Right atrium auricular region (tissue), 2 donors: Measurements from ENCODE around the gene NBEAL2. TPM values are rescaled to one million over a fixed set of nuclear protein-coding genes. Genes with fewer than 3 reads are reported as not detected.
A peak's percentile ranks its signal among the peaks of the same experiment; 100 is the strongest.

Experiments used
- DNase-seq: peaks from one replicate; pipeline ENCODE4 v3.0.0-alpha.2; 2019; ENCODE audit warnings: low spot score
- H3K27ac ChIP-seq, 2 donors: fragments of 200-600 bp; sonication (generic); 1 replicate in 1 of 2; 2 replicates in 1 of 2; pipeline ENCODE4 v1.5.1; 2016 to 2019
- H3K27me3 ChIP-seq, 2 donors: fragments of 200-600 bp; sonication (generic); one replicate each; pipeline versions ENCODE4 v1.5.1 to v1.6.0; 2017 to 2019
- H3K36me3 ChIP-seq: fragments of 200-600 bp; sonication (generic); one replicate; pipeline ENCODE4 v1.5.1; 2016
- H3K4me1 ChIP-seq, 2 donors: fragments of 200-600 bp; sonication (generic); one replicate each; pipeline versions ENCODE4 v1.5.1 to v1.6.0; 2017 to 2019
- H3K4me3 ChIP-seq, 2 donors: fragments of 200-600 bp; sonication (generic); 1 replicate in 1 of 2; 2 replicates in 1 of 2; pipeline ENCODE4 v1.5.1; 2017 to 2019; ENCODE audit warnings: mild to moderate bottlenecking in 1 of 2, moderate library complexity in 1 of 2
- H3K9me3 ChIP-seq, 2 donors: fragments of 200-600 bp; sonication (generic); one replicate each; pipeline ENCODE4 v1.5.1; 2019
- total RNA-seq, 2 donors: library from RNA; depleted of rRNA; stranded (reverse); fragments of >200 nt; gene quantifications; one replicate each; pipeline ENCODE4 v1.1.0, GENCODE V29; 2016
- TF ChIP-seq, protein P1 (sequence below), 2 donors: fragments of 200-600 bp; sonication (generic); IDR thresholded peaks; one replicate each; pipeline ENCODE4 v1.5.1; 2019; ENCODE audit warnings: antibody characterized with exemption in 2 of 2

NBEAL2 gene
- total RNA-seq, 2 donors from 2014 or later, result 7.5 to 15.3 TPM

DNA sequence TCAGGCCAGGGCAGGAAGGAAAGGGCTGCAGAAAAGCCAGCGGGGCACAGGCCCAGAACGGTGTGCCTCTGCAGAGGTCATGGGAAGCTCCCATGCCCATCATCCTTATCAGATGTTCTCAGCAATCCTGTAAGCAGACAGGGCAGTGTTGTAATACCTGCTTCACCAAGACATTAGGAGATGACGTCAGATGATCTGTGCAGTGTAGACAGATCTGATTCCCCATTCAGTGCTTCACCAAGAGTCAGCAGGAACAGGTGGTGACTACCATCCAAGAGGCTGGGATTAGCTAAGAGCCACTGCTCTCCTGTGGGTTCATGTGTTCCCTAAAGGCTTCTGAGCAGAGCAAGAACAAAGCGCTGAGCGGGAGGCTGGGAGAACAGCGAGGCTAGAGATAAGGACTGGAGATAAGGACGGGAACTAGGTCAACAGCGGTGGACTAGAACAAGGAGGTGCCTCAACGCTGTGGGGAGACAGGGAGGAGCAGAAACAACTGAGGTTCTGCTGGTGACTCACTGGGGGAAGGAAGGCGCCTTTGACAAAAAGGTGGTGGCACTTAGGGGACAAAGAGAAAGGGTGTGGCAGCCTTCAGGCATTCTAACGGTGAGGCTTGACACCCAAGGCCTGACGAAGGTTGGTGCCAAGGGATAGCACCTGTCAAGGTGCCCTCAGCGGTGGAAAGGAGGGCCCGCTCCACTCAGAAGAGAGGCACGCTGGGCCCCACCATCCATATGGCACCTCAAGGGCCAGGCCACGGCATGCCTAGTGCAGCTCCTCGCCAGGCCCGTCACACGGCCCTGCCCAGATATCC lies 31.3 kb upstream of the NBEAL2 start:
- peaks cover 0 to 86% of the 10 kb centered on the region in 2 donors for H3K4me1 ChIP-seq
- peak; percentile 78 for DNase-seq
- H3K9me3 ChIP-seq, result no peaks in the 10 kb centered on the region
- no peaks in the 10 kb centered on the region for H3K27me3 ChIP-seq
- TF ChIP-seq, protein P1, sequence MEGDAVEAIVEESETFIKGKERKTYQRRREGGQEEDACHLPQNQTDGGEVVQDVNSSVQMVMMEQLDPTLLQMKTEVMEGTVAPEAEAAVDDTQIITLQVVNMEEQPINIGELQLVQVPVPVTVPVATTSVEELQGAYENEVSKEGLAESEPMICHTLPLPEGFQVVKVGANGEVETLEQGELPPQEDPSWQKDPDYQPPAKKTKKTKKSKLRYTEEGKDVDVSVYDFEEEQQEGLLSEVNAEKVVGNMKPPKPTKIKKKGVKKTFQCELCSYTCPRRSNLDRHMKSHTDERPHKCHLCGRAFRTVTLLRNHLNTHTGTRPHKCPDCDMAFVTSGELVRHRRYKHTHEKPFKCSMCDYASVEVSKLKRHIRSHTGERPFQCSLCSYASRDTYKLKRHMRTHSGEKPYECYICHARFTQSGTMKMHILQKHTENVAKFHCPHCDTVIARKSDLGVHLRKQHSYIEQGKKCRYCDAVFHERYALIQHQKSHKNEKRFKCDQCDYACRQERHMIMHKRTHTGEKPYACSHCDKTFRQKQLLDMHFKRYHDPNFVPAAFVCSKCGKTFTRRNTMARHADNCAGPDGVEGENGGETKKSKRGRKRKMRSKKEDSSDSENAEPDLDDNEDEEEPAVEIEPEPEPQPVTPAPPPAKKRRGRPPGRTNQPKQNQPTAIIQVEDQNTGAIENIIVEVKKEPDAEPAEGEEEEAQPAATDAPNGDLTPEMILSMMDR (IDR thresholded peaks at IDR 0.05), result no peak
- H3K27ac ChIP-seq, result peak overlapping the region; percentile 82 to 86
- H3K4me3 ChIP-seq, result no peak overlapping the region
- H3K36me3 ChIP-seq, result no peaks in the 10 kb centered on the region

DNA sequence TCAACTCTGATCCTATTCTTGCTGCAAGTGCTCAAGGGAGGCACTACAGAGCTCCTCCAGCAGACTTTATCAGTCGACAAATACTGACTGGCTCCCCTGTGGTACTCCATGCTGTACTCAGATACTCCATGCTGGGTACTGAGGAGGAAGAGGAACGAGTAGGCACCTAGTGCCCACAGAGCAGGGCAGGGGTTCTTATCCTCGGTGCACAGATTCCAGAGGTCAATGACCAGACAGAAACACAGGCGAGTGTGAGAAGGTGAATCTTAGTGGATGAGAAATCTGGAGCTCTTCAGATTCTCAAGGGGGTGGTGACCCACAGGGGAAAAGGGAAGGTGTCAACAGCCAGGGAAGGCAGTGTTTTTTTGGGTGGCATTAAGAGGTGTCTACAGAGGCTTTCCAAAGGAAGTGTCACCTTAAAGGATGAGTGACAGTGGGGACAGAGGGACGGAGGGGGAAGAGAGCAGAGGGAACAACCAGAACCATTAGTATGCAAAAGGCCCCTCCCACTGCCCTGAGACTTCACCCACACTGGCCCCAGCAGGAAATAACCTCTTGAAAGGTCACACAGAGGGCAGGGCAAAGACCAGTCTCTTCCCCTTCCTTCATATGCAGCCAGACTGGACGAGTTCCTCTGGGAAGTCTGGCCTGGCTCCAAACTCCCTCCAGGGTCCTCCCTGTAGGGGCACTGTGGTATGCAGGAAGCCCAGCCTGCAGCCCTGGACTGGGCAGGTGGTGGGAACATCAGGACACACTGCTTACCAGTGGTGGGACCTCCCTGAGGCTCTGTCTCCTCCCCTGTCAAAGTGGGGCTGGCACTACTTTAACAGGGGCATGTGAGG lies 30.4 kb upstream of the NBEAL2 start:
- peak overlapping the region; percentile 82 to 86 for H3K27ac ChIP-seq
- H3K4me3 ChIP-seq, result no peak overlapping the region
- H3K36me3 ChIP-seq, result no peaks in the 10 kb centered on the region
- TF ChIP-seq, protein P1 (IDR thresholded peaks at IDR 0.05), result no peak
- H3K9me3 ChIP-seq, result no peaks in the 10 kb centered on the region
- no peak for DNase-seq
- H3K4me1 ChIP-seq, result peaks cover 0 to 86% of the 10 kb centered on the region in 2 donors
- no peaks in the 10 kb centered on the region for H3K27me3 ChIP-seq

DNA sequence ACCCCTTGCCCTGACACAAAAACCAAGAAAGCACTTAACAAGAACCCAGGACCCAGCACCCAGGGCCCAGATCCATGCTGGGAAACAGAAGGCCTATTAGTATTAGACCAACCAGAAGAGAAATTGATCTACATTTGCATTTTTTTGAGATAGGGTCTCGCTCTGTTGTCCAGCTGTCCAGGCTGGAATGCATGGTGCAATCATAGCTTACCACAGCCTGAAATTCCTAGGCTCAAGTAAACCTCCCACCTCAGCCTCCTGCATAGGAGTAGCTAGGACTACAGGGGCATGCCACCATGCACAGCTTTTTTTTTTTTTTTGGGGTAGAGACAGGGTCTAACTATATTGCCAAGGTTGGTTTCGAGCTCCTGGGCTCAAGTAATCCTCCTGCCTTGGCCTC lies 29.3 kb upstream of the NBEAL2 start:
- TF ChIP-seq, protein P1 (IDR thresholded peaks at IDR 0.05), result no peak
- H3K9me3 ChIP-seq, result no peaks in the 10 kb centered on the region
- no peaks in the 10 kb centered on the region for H3K27me3 ChIP-seq
- no peak overlapping the region for H3K4me3 ChIP-seq
- no peak for DNase-seq
- H3K4me1 ChIP-seq, result peaks cover 0 to 86% of the 10 kb centered on the region in 2 donors
- H3K36me3 ChIP-seq, result no peaks in the 10 kb centered on the region
- peak overlapping the region; percentile 82 to 86 for H3K27ac ChIP-seq

DNA sequence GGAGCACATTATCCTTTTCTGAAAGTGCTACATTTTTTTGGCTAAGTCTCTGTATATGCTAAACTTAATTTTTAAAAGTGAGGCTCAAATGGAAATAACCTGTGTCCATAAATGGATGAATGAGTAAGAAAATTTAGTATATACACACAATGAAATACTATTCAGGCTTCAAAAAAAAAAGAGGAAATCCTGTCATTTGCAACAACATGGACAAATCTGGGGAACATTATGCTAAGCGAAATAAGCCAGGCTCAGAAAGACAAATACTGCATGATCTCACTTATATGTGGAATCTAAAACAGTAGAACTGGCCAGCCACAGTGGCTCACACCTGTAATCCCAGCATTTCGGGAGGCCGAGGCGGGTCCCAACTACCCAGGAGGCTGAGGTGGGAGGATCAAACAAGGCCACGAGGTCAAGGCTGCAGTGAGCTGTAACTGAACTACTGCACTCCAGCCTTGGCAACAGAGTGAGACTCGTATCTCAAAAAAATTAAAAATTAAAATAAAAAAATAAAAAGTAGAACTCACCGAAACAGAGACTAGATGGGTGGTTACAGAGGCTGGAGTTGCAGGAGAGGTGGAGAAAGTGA lies 28.7 kb upstream of the NBEAL2 start:
- peaks cover 0 to 87% of the 10 kb centered on the region in 2 donors for H3K4me1 ChIP-seq
- peak overlapping the region; percentile 82 to 86 for H3K27ac ChIP-seq
- TF ChIP-seq, protein P1 (IDR thresholded peaks at IDR 0.05), result no peak

DNA sequence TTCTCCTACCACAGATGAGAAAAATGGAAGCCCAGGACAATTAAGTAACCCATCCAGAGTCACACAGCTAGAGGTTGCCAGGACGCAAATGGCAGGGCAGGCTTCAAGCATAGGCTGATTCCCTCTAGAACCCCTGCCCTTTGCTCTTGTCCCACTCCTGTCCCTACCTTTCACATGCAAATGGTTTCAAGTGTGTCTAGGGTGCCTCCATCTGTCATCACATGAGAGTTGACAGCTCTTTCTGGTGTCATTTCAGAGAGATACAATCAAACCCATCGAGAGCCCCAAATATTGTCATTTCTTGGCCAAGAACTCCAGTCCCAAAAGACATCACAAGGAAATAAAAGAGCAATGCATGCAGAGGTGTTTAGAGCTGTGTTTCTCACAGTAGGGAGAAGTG lies 26.7 kb upstream of the NBEAL2 start:
- H3K4me1 ChIP-seq, result peaks cover 0 to 87% of the 10 kb centered on the region in 2 donors
- H3K27ac ChIP-seq, result peak overlapping the region; percentile 13 to 41
- no peaks in the 10 kb centered on the region for H3K27me3 ChIP-seq
- no peaks in the 10 kb centered on the region for H3K9me3 ChIP-seq
- H3K4me3 ChIP-seq, result no peak overlapping the region
- no peak for DNase-seq
- TF ChIP-seq, protein P1 (IDR thresholded peaks at IDR 0.05), result no peak
- no peaks in the 10 kb centered on the region for H3K36me3 ChIP-seq

More for the DNA sequence above, 28.7 kb upstream of the NBEAL2 start:
- Histone ChIP-seq H3K27me3 (no peaks in the 10 kb centered on the region), H3K36me3 (no peaks in the 10 kb centered on the region), H3K4me3 (no peak overlapping the region), H3K9me3 (no peaks in the 10 kb centered on the region)
- no peak for DNase-seq
